GM21390 (cell line): ENCODE measurements around the gene VPREB1.
"Not testable (repeated sequence)": the region's sequence is repeated elsewhere in the genome, so short reads cannot be mapped to it uniquely, and the experiment has no call there.

ENCODE experiments used
- ATAC-seq: cut with Tn5 transposase; IDR thresholded peaks from one replicate; pipeline ENCODE4 v1.9.1; 2021; ENCODE audit not compliant: unreplicated experiment

The VPREB1 gene

DNA sequence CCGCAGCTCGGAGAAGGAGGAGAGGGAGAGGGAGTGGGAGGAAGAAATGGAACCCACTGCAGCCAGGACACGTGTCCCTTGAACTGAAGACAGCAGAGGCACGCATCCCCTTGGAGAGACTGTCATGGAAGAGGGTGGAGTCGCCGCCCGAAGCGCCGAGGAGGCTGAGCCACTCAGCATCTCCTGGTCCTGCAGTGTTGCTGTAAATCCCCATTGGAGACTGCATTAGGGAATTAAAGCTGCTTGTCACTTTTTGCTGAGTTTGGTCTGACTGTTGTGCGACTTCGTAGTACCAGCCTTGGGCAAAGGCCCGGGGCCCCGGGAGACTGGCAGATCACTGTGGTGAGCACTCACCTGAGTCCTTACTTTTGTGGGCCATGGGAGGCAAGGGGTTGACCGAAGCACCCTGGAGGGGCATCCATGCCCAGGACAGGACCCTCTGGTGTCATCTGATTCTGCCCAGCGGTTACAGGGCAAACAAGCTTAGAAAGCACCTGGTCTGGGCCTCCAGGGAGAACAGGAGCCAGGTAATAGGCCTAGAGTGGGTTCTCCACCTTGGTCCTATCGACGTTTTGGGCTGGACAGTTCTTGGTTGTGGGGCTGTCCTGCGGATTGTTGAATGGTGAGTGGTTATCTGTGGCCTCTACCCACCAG, 797 bp downstream of the VPREB1 start:
- no peak for ATAC-seq

DNA sequence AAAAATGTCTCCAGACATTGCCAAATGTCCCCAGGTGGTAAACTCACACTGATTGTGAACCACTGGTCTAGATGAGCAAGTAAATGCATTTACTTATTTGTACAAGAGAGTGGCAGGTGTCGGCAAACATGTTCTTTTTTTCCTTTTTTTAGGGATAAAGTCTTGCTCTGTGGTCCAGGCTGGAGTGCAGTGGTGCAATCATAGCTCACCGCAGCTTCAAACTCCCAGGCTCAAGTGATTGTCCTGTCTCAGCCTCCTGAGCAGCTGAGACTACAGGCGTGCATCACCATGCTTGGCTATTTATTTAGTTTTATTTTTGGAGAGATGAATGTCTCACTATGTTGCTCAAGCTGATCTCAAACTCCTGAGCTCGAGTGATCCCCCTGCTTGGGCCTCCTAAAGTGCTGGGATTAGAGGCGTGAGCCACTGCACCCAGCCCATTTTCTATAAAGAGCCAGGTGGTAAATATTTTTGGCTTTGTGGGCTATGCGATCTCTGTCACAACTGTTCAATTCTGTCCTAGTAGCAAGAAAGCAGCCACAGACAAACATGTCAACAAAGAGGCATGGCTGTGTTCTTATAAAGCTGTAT, 1.4 kb downstream of the VPREB1 start:
- no peak for ATAC-seq

DNA sequence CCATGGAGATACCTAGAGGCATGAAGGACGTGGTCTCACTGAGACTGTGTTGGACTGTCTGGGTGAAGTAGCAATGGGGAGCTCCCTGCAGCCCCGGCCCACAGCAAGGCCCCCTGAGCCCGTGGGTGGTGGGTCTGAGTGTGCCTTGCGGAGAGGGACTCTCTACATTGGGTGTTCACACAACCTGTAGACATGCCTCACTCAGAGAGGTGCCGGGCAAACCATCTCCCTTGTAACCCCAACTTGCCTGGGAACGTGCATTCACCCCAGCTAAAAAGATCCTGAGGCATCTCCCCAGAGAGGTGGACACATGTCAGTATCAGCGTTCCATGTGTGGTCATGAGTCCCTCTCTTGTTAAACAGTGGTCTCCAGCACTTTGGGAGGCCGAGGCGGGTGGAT, 2.1 kb downstream of the VPREB1 start:
- no peak for ATAC-seq

DNA sequence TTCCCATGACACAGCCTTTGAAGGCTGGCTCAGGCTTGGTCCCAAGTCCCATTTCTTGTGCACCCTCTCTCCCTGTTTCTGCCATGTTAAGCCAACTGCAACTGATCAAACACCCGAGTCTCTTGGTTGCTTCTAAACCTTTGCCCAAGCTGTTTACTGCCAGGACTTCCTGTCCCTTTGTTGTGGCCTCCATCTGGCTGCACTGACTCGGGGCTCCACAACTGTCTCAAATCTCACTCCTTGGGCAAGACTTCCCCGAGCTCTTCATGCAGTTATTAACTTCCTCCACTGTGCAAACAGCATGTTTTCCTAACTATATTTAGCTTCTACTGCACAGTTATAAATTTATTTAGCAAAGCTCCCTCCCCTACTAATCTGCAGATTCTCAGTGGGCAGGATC, 4.3 kb downstream of the VPREB1 start:
- no peak for ATAC-seq

DNA sequence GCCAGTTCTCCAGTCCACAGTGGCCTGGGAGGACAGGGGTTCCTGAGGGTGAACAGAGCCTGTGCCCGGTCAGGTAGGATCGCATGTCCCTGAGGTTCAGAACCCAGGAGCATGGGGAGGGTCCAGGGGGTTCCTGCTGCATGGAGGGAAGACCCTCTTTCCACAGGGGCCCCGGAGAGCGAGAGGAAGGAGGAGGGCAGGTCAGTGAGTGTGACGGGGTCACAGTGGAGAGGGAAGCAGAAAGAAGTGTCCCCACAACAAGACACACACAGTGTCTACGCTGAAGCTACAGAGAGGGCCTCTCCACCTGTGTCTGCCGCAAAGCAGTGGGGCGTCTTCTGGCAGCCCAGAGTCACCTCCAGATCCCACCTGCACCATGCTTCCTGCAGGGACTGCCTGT, 6.1 kb downstream of the VPREB1 start:
- not testable (repeated sequence) for ATAC-seq

DNA sequence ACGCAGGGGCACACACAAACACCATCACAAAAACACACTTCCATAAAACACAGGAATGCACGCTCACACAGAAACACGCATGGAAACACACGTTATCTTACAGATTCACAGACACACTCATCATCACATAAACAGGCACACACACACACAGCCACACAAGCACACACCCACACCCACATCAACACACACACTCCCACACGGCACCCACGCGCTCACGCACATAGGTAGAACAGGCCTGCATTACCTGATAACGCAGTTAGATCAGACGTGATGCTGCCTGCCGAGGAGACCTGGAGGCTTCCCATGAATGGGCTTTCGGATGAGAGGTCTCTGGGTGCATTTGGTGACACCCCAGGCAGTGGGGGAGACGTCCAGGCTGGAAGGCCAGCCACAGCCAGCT, 11.5 kb downstream of the VPREB1 start:
- ATAC-seq, result not testable (repeated sequence)

DNA sequence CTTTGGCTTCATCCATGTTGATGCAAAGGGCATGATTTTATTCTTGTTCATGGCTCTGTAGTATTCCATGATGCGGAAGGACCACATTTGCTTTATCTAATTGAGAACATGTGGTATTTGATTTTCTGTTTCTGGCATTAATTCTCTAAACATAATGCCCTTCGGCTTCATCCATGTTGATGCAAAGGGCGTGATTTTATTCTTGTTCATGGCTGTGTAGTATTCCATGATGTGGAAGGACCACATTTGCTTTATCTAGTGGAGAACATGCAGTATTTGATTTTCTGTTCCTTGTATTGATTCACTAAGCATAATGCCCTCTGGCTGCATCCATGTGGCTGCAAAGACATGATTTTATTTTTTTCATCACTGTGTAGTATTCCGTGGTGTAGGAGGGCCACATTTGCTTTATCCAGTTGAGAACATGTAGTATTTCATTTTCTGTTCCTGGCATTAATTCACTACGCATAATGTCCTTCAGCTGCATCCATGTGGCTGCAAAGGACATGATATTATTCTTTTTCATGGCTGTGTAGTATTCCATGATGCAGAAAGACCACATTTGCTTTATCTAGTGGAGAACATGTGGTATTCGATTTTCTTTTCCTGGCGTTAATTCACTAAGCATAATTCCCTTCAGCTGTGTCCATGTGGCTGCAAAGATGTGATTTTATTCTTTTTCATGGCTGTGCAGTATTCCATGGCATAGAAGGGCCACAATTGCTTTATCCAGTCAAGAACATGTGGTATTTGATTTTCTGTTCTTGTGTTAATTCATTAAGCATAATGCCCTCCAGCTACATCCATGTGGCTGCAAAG, 14.2 kb downstream of the VPREB1 start:
- not testable (repeated sequence) for ATAC-seq

DNA sequence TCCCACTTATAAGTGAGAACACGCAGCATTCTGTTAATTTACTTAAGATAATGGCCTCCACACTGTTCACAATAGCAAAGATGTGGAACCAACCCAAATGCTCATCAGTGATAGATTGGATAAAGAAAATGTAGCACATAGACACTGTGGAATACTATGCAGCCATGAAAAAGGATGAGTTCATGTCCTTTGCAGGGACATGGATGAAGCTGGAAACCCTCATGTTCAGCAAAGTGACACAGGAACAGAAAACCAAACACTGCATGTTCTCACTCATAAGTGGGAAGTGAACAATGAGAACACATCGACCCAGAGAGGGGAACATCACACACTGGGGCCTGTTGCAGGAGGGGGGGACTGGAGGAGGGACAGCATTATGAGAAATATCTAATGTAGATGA, 15.6 kb downstream of the VPREB1 start:
- not testable (repeated sequence) for ATAC-seq

DNA sequence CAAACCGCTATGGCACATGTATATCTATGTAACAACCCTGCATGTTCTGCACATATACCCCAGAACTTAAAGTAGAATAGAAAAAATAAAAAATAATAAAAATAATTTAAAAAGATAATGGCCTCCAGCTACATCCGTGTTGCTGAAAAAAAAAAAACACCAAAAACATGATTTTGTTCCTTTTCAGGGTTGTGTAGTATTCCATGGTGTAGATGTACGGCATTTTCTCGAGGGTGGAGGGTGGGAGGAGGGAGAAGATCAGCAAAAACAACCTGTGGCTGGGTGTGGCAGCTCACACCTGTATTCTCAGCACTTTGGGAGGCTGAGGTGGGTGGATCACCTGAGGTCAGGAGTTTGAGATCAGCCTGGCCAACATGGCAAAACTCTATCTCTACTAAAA, 16.0 kb downstream of the VPREB1 start:
- ATAC-seq, result not testable (repeated sequence)

DNA sequence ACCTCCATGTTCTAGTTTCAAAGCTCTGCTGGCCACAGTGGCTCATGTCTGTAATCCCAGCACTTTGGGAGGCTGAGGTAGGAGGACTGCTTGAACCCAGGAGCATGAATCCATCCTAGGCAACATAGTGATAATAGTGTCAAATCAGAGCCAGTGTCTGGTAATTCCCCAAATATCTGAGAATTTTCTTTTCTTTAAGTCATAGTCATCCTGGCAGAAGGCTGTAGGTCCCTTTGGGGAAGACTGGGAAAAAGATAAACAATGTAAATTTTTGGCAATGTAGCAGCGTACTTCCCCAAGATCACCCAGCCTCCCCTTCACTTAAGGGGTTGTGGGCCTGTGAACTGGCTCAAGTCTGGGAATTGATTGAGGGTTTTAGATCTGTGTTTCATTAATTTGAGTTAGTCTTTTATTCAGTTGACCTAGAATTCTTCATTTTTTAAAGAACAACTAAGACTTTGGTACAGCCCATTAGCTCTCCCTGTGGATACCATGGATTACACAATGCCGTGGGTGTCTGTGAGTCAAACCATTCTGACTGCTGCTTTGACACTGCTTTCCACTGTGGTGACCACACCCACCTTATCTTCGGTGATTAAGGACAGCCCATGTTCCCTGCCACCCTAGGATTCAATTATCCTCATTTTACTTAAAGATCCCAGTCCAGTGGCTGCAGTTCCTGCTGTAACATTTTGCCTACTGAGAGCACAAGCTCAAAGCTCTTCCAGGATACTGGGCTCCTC, 17.9 kb downstream of the VPREB1 start:
- ATAC-seq, result not testable (repeated sequence)

DNA sequence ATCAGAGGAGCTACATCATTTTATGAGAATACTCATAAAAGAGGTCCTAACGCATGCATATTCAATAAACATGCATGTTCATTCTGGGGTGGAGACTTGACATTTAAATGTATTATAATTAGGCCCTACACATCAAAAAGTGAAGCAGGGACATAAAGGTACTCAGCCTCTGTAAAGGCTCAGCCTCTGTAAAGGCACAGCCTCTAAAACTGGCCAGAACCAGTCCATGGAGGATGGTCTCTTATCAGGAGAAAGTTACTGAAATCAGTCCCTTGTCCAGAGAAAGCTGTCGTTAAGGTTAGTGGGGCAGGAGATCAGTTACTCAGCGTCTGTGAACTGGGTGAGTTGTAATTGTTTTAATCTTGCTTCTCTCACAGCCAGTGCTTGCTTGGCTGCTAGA, 19.2 kb downstream of the VPREB1 start:
- ATAC-seq, result not testable (repeated sequence)

DNA sequence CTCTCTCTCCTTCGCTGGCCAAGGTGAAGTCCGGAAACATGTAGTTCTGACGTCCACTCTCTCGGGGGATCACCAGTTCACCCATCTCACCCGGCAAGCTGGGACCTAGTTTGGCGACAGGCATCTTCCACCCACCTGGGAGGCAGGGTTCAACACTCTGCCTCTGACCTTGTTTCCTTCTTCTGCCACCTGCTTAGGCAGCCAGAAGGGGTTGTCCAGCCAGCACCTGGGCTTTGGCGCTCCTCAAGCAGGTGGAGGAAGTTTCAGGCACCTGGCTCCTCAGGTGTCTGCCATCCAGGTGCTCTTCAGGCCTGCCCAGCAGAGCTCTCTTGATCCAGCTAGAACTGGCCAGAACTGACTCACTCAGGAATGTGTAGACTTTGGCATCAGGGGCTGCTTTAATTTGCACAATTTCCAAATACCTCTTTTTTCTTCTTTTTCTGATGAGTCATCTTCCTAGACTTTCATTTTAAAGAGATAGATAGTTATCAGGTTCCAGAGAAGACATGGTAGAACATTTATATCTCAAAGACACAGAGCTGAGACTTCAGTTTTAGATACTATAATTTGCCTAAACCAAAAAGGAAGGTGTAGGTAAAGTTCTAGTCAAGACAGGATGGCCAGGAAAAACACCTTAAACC, 25.6 kb downstream of the VPREB1 start:
- ATAC-seq, result not testable (repeated sequence)

DNA sequence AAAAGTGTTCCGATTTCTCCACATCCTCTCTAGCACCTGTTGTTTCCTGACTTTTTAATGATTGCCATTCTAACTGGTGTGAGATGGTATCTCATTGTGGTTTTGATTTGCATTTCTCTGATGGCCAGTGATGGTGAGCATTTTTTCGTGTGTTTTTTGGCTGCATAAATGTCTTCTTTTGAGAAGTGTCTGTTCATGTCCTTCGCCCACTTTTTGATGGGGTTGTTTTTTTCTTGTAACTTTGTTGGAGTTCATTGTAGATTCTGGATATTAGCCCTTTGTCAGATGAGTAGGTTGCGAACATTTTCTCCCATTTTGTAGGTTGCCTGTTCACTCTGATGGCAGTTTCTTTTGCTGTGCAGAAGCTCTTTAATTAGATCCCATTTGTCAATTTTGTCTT, 32.8 kb downstream of the VPREB1 start:
- ATAC-seq, result not testable (repeated sequence)

DNA sequence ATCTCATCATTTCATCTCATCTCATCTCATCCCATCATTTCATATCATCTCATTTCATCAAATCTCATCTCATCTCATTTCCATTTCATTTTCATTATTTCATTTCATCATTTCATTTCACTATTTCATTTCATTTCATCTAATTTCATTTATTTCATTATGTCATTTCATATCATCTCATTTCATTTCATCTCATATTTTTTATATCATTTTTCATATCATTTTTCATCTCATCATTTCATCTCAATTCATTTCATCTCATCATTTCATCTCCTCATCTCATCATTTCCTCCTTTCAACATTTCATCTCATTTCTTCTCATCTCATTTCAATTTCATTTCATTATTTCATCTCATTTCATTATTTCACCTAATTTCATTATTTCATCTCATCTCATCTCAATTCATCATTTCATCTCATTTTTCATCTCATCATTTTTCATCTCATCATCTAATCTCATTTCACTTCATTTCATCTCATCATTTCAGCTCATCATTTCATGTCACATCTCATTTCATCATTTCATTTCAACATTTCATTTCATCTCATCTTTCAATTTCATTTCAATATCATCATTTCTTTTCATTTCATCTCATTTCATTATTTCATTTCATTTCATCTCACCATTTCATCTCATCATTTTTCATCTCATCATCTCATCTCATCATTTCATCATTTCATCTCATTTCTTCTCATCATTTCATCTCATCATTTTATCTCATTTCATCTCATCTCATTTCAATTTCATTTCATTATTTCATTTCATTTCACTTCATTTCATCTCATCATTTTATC, 40.6 kb downstream of the VPREB1 start:
- not testable (repeated sequence) for ATAC-seq

DNA sequence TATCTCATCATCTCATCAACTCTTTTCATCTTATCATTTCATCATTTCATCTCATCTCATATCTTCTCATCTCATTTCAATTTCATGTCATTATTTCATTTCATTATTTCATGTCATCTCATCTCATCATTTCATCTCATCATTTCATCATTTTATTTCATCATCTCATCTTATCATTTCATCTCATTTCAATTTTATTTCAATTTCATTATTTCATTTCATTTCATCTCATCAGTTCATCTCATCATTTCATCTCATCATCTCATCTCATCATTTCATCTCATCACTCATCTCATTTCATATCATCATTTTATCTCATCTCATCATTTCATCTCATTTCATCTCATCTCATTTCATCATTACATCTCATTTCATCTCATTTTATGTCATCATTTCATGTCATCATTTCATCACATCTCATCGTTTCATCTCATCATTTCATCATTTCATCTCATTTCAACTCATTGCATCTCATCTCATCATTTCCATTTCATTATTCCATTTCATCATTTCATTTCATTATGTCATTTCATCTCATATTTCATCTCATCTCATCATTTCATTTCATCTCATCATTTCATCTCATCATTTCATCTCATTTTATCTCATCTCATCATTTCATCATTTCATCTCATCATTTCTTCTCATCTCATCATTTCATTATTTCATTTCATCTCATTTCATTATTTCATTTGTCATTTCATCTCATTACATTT, 42.0 kb downstream of the VPREB1 start:
- ATAC-seq, result not testable (repeated sequence)

DNA sequence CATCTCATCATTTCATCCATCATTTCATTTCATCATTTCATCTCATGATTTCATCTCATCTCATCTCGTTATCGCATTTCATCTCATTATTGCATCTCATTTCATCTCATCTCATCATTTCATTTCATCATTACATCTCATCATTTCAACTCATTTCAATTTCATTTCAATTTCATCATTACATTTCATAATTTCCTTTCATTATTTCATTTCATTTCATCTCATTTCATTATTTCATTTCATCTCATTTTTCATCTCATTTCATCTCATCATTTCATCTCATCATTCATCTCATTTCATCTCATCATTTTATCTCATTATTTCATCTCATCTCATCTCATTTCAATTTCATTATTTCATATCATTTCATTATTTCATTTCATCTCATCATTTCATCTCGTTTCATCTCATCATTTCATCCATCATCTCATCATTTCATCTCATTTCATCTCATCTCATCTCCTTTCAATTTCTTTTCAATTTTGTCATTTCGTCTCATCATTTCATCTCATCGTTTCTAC, 42.6 kb downstream of the VPREB1 start:
- ATAC-seq, result not testable (repeated sequence)

DNA sequence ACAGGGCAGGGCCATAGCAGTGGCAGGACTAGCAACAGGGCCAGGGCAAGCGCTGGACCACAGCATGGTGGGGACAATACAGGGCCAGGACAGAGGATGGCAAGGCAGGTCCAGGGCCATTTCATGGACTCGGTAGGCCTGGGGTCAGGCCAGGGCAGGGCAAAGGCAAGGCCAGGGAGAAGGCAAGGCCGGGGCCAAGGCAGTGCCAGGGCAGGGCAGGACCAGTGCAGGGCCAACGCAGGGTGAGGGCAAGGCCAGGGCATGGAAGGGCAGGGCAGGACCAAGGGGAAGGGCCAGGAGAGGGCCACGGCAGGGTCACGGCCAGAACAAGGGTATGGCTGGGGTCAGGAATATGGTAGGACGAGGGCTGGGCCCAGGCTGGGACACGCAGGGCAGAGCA, 45.1 kb downstream of the VPREB1 start:
- not testable (repeated sequence) for ATAC-seq

DNA sequence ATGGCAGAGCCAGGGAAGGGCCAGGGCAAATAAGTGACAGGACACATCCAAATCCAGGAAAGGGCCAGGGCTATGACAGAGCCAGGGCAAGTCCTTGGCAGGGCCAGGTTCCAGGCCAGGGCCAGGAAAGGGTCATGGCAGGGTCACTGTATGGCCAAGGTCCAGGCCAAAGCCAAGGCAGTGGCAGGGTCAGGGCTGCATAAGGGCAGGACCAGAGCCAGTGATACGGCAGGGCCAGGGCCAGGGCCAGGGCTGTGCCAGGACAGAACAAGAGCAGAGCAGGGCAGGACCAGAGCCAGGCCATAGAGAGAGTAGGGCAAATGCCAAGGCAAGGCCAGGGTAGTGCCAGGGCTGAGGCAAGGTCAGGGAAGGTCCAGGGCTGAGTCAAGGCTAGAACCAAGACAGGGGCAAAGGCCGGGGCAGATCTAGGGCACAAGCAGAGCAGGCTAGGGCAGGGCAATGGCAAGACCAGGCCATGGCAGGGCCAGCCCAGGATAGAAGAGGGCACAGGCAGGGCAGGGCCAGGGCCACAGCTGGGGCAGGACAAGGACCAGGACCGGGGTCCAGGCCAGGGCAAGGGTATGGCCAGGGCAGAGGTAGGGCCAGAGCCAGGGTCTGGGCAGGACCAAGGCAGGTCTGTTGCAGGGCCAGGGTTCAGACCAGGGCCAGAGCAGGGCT, 46.7 kb downstream of the VPREB1 start:
- not testable (repeated sequence) for ATAC-seq

DNA sequence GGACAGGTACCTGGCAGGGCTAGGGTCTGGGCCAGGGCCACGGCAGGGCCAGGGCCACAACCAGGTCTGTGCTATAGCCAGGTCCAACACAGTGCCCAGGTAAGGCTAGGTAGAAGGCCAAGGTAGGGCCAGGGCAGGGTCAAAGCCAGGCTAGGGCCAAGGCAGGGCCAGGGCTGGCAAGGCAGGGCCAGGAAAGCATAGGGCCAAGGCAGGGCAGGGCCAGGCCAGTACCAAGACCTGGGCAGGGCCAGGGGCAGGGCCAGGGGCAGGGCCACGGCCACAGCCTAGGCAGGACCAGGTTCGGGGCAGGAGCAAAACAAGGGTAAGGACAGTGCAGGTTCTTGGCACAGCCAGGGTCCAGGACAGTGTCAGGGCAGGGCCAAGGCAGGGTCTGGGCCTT, 48.1 kb downstream of the VPREB1 start:
- not testable (repeated sequence) for ATAC-seq
